Spleen (tissue), 11 donors: Measurements from ENCODE around the gene KAT14. TPM values are rescaled to one million over a fixed set of nuclear protein-coding genes. Genes with fewer than 3 reads are reported as not detected.
"Not testable (repeated sequence)": the region's sequence is repeated elsewhere in the genome, so short reads cannot be mapped to it uniquely, and the experiment has no call there.

Experiments used
- DNase-seq: peaks from one replicate; pipeline ENCODE4 v3.0.0-alpha.2; 2020
- H3K27ac ChIP-seq, 8 donors: fragments of 200-600 bp; sonication (generic) in 7 of 8; 1 replicate in 4 of 8; 2 replicates in 4 of 8; pipeline versions ENCODE4 v1.5.0 to v1.8.0; 2016 to 2021; ENCODE audit warnings: inconsistent platforms in 4 of 8, mild to moderate bottlenecking in 4 of 8, moderate library complexity in 1 of 8
- H3K27me3 ChIP-seq, 7 donors: fragments of 200-600 bp; sonication (generic) in 6 of 7; replicated peaks in 1 of 7; 1 replicate in 4 of 7; 2 replicates in 3 of 7; pipeline versions ENCODE4 v1.5.0 to v1.8.0; 2016 to 2021; ENCODE audit warnings: inconsistent platforms in 3 of 7, mild to moderate bottlenecking in 1 of 7
- H3K36me3 ChIP-seq, 6 donors: fragments of 200-600 bp; sonication (generic) in 5 of 6; 1 replicate in 4 of 6; 2 replicates in 2 of 6; pipeline versions ENCODE4 v1.5.0 to v1.8.0; 2016 to 2021; ENCODE audit warnings: inconsistent platforms in 2 of 6
- H3K4me1 ChIP-seq, 6 donors: fragments of 200-600 bp; sonication (generic) in 5 of 6; 1 replicate in 3 of 6; 2 replicates in 3 of 6; pipeline versions ENCODE4 v1.5.0 to v1.8.0; 2016 to 2021; ENCODE audit warnings: inconsistent platforms in 3 of 6
- H3K4me3 ChIP-seq, 8 donors: fragments of 200-600 bp; sonication (generic) in 7 of 8; 1 replicate in 4 of 8; 2 replicates in 4 of 8; pipeline versions ENCODE4 v1.5.0 to v1.8.0; 2016 to 2021; ENCODE audit warnings: inconsistent platforms in 4 of 8, mild to moderate bottlenecking in 4 of 8, moderate library complexity in 2 of 8
- H3K9me3 ChIP-seq, 8 donors: fragments of 200-600 bp; sonication (generic) in 7 of 8; 1 replicate in 4 of 8; 2 replicates in 4 of 8; pipeline versions ENCODE4 v1.5.0 to v1.8.0; 2016 to 2021; ENCODE audit warnings: inconsistent platforms in 4 of 8
- CTCF ChIP-seq, 11 experiments: fragments of 200-600 bp in 7 of 11; fragments of 450-650 bp in 4 of 11; sonication (generic) in 4 of 11; IDR thresholded peaks in 8 of 11; conservative IDR thresholded peaks in 3 of 11; 1 replicate in 7 of 11; 2 replicates in 4 of 11; pipeline versions ENCODE4 v1.4.0 to v1.8.0; 2016 to 2021; ENCODE audit warnings: antibody characterized with exemption in 11 of 11, inconsistent platforms in 4 of 11, mild to moderate bottlenecking in 1 of 11
- POLR2A ChIP-seq, 3 donors: fragments of 450-650 bp; IDR thresholded peaks; one replicate each; pipeline ENCODE4 v1.5.1; 2017; ENCODE audit warnings: antibody characterized with exemption in 3 of 3, mild to moderate bottlenecking in 1 of 3
- POLR2AphosphoS5 ChIP-seq, 3 donors: sonication (generic); formaldehyde crosslinking; IDR thresholded peaks; one replicate each; pipeline ENCODE4 v1.5.1; 2017; ENCODE audit warnings: antibody characterized with exemption in 3 of 3
- WGBS, 5 donors: extraction: QIAGEN DNeasy Blood & Tissue Kit in 3 of 5; methylation state at CpG; one replicate each; pipeline versions ENCODE4 v1.1.5 to v1.1.7; 2013 to 2018; 5-methylcytosine and 5-hydroxymethylcytosine counted together
- intact Hi-C: fragments of 100-400 bp; cut with DNase I; formaldehyde crosslinking; loops from one replicate; pipeline ENCODE4 v1.15.0; 2023; ENCODE audit warnings: low total_unique reads
- polyA plus RNA-seq, 3 donors: library from polyadenylated mRNA; stranded (reverse); fragments of 200-250 nt; gene quantifications; one replicate each; pipeline ENCODE4 v1.2.1, GENCODE V29; 2013
- total RNA-seq, 7 donors: library from RNA; depleted of rRNA in 3 of 7; stranded (reverse); fragments of >200 nt in 3 of 7; fragmentation: NEBNext Ultra II Directional in 4 of 7; extraction: Animal tissue kit (Norgen Biotek cat#: 25700) in 4 of 7; gene quantifications; one replicate each; pipeline versions ENCODE4 v1.1.0 to v1.2.1, GENCODE V29; 2016 to 2021
- donor health status: healthy with polysubstance abuse.
- donor health status: DM: no; HTN: no; CAD: no; lungs with moderate emphysema.
- donor health status: DM: no; HTN: no; CAD: no.
- donor health status: Bipolar disorder and iron deficiency.
- donor health status: healthy.
- donor health status: DM: no; HTN: no; CAD: no.
- donor health status: DM: yes; HTN: yes; CAD: no.

Gene KAT14
- total and polyA plus RNA-seq, 10 donors = 6.3 to 18.2 (median 13.2) TPM

- Histone ChIP-seq H3K27me3 (no peaks in the 10 kb centered on the region), H3K4me1 (no peaks in the 10 kb centered on the region), H3K36me3 (peaks cover 0 to 51% (median 27%) of the 10 kb centered on the region in 6 donors), H3K4me3 (no peak overlapping the region), H3K27ac (no peak overlapping the region), H3K9me3 (no peaks in the 10 kb centered on the region)
- intact Hi-C loops = no loop called here
- TF ChIP-seq CTCF (IDR thresholded peaks at IDR 0.05 in 8 of 11, conservative IDR thresholded peaks at IDR 0.05 in 3 of 11) (no peak), POLR2AphosphoS5 (IDR thresholded peaks at IDR 0.05) (no peak), POLR2A (IDR thresholded peaks at IDR 0.05) (no peak)
- WGBS, 5 donors = 73 to 90% (median 84%) methylated on average over 1 of the region's 1 CpG
- DNase-seq = no peak
Measured at GRCh38 chr20:18191306-18191705, 53.6 kb downstream of the KAT14 start.

GRCh38 chr20:18194461-18194860, 56.8 kb downstream of the KAT14 start:
- H3K9me3 ChIP-seq, H3K4me3 ChIP-seq, H3K27me3 ChIP-seq, H3K27ac ChIP-seq, DNase-seq, intact Hi-C loops, H3K4me1 ChIP-seq: not testable (repeated sequence)
- 93 to 97% (median 96%) methylated on average over 8 to 35 of the region's 35 CpGs for WGBS, 5 donors
- H3K36me3 ChIP-seq = peaks cover 0 to 19% (median 4%) of the 10 kb centered on the region in 6 donors

- Histone ChIP-seq H3K27me3 (no peaks in the 10 kb centered on the region), H3K4me1 (no peaks in the 10 kb centered on the region), H3K4me3 (no peak overlapping the region), H3K36me3 (peaks cover 0 to 6% (median 0%) of the 10 kb centered on the region in 6 donors), H3K9me3 (peaks cover 0 to 3% (median under 1%) of the 10 kb centered on the region in 8 donors), H3K27ac (no peak overlapping the region)
- TF ChIP-seq CTCF (IDR thresholded peaks at IDR 0.05 in 8 of 11, conservative IDR thresholded peaks at IDR 0.05 in 3 of 11) (no peak), POLR2AphosphoS5 (IDR thresholded peaks at IDR 0.05) (no peak), POLR2A (IDR thresholded peaks at IDR 0.05) (no peak)
- no peak for DNase-seq
- WGBS, 5 donors = 88 to 94% (median 90%) methylated on average over 3 of the region's 3 CpGs
- intact Hi-C loops = no loop called here
Measured at GRCh38 chr20:18195931-18196330, 58.3 kb downstream of the KAT14 start.

- peaks cover 0 to 18% (median 12%) of the 10 kb centered on the region in 8 donors for H3K9me3 ChIP-seq
- no peak overlapping the region for H3K4me3 ChIP-seq
- WGBS, 5 donors = 92 to 96% (median 95%) methylated on average over 8 to 12 of the region's 12 CpGs
- no peak overlapping the region for H3K27ac ChIP-seq
- TF ChIP-seq CTCF (IDR thresholded peaks at IDR 0.05 in 8 of 11, conservative IDR thresholded peaks at IDR 0.05 in 3 of 11) = no peak
- no peak for TF ChIP-seq POLR2A (IDR thresholded peaks at IDR 0.05)
- TF ChIP-seq POLR2AphosphoS5 (IDR thresholded peaks at IDR 0.05) = no peak
- no peak for DNase-seq
- intact Hi-C loops = no loop called here
- H3K36me3 ChIP-seq = no peaks in the 10 kb centered on the region
- H3K4me1 ChIP-seq = no peaks in the 10 kb centered on the region
- no peaks in the 10 kb centered on the region for H3K27me3 ChIP-seq
Measured at GRCh38 chr20:18197382-18198070, 59.9 kb downstream of the KAT14 start.
